Endothelial cell of umbilical vein (primary cell): ENCODE measurements around the gene NCF4. TPM values are rescaled to one million over a fixed set of nuclear protein-coding genes. Genes with fewer than 3 reads are reported as not detected.

Experiments used
- BruUV-seq: library from RNA; stranded (reverse); fragments of 400-500 nt; replicated peaks from 2 replicates; lab custom pipeline; 2021; lab: Mats Ljungman, UMichigan
- CTCF ChIA-PET: fragments of 300-600, 350-600 bp; sonication (Branson Sonifier 250); formaldehyde crosslinking; loops from one replicate; lab custom pipeline; 2021; ENCODE audit warnings: antibody characterized with exemption, inconsistent platforms; lab: Charles Lee
- POLR2A ChIA-PET: fragments of 300-600, 350-600 bp; sonication (Branson Sonifier 250); formaldehyde crosslinking; loops from one replicate; lab custom pipeline; 2021; ENCODE audit warnings: antibody characterized with exemption, inconsistent platforms; lab: Charles Lee
- DNase-seq: peaks from one replicate; pipeline ENCODE4 v3.0.0-alpha.2; 2011; ENCODE audit warnings: low read depth, low spot score
- FAIRE-seq: peaks from 2 replicates; lab custom pipeline; 2011; peaks lifted over from hg19 to GRCh38; lab: Jason Lieb, UNC
- H2AFZ ChIP-seq: 2 replicates; pipeline ENCODE4 v1.6.0; 2012; ENCODE audit warnings: low read depth, low read length, control low read depth, inconsistent platforms
- H3K27ac ChIP-seq: 2 replicates; pipeline ENCODE4 v1.5.1; 2011; ENCODE audit warnings: low read depth, mild to moderate bottlenecking, control low read depth, low read length, moderate library complexity; ENCODE audit not compliant: insufficient read depth
- H3K27me3 ChIP-seq, 2 experiments: 2 replicates each; pipeline versions ENCODE4 v1.6.0 to v1.6.1; 2011; ENCODE audit warnings: low read length in 2 of 2, mixed read lengths in 1 of 2; ENCODE audit not compliant: control insufficient read depth in 2 of 2, insufficient read depth in 2 of 2
- H3K36me3 ChIP-seq, 2 experiments: 2 replicates in 1 of 2; 3 replicates in 1 of 2; pipeline ENCODE4 v1.5.1; 2011; ENCODE audit warnings: low read length in 2 of 2, mild to moderate bottlenecking in 1 of 2, moderate library complexity in 1 of 2; ENCODE audit not compliant: control insufficient read depth in 2 of 2, insufficient read depth in 2 of 2; ENCODE audit errors: extremely low read depth in 1 of 2
- H3K4me1 ChIP-seq: 3 replicates; pipeline ENCODE4 v1.5.1; 2011; ENCODE audit warnings: mild to moderate bottlenecking, low read length; ENCODE audit not compliant: control insufficient read depth, insufficient read depth; ENCODE audit errors: extremely low read depth
- H3K4me2 ChIP-seq: 2 replicates; pipeline ENCODE4 v1.6.1; 2011; ENCODE audit warnings: low read length, control low read depth, mixed read lengths; ENCODE audit not compliant: insufficient read depth
- H3K4me3 ChIP-seq, 3 experiments: fragments of 200-600 bp in 1 of 3; sonication (generic), shearing (Covaris generic) in 1 of 3; replicated peaks in 1 of 3; 2 replicates each; pipeline ENCODE4 v1.5.1; 2011 to 2016; ENCODE audit warnings: control low read depth in 3 of 3, low read length in 3 of 3, mild to moderate bottlenecking in 2 of 3, inconsistent platforms in 1 of 3, low read depth in 1 of 3, moderate library complexity in 1 of 3; ENCODE audit not compliant: insufficient read depth in 1 of 3
- H3K79me2 ChIP-seq: 2 replicates; pipeline ENCODE4 v1.6.0; 2012; ENCODE audit warnings: low read length, inconsistent platforms; ENCODE audit not compliant: control insufficient read depth, insufficient read depth
- H3K9ac ChIP-seq: replicated peaks from 2 replicates; pipeline ENCODE3; 2011; ENCODE audit warnings: low read length, control low read depth; ENCODE audit not compliant: insufficient read depth; ENCODE audit errors: extremely low read depth
- H3K9me1 ChIP-seq: replicated peaks from 3 replicates; pipeline ENCODE4 v1.6.0; 2011; ENCODE audit warnings: mild to moderate bottlenecking, low read length; ENCODE audit not compliant: control insufficient read depth, insufficient read depth; ENCODE audit errors: extremely low read depth
- H3K9me3 ChIP-seq: replicated peaks from 2 replicates; pipeline ENCODE4 v1.5.1; 2012; ENCODE audit warnings: low read length, inconsistent platforms; ENCODE audit not compliant: control insufficient read depth, insufficient read depth
- H4K20me1 ChIP-seq: replicated peaks from 2 replicates; pipeline ENCODE3; 2011; ENCODE audit warnings: mild to moderate bottlenecking, low read length; ENCODE audit not compliant: control insufficient read depth, insufficient read depth; ENCODE audit errors: extremely low read depth
- CTCF ChIP-seq, 2 donors: IDR thresholded peaks; 1 replicate in 1 of 2; 2 replicates in 1 of 2; pipeline ENCODE4 v1.5.1; 2011; ENCODE audit warnings: low read length in 2 of 2, mild to moderate bottlenecking in 2 of 2, moderate library complexity in 2 of 2, control low read depth in 1 of 2, inconsistent platforms in 1 of 2, low read depth in 1 of 2; ENCODE audit not compliant: insufficient read depth in 1 of 2; ENCODE audit errors: extremely low read depth in 1 of 2
- EZH2 ChIP-seq: IDR thresholded peaks from 2 replicates; pipeline ENCODE4 v1.6.1; 2012; ENCODE audit warnings: borderline replicate concordance, low read depth, mild to moderate bottlenecking, moderate library complexity, low read length, inconsistent platforms; ENCODE audit not compliant: severe bottlenecking
- FOS ChIP-seq: IDR thresholded peaks from 2 replicates; pipeline ENCODE4 v1.6.1; 2011; ENCODE audit warnings: mild to moderate bottlenecking, low read length, moderate library complexity, borderline replicate concordance; ENCODE audit not compliant: insufficient read depth
- GATA2 ChIP-seq: IDR thresholded peaks from 2 replicates; pipeline ENCODE4 v1.7.0; 2011; ENCODE audit warnings: low read depth, mild to moderate bottlenecking, moderate library complexity, mixed read lengths, low read length; ENCODE audit not compliant: insufficient read length, insufficient read depth
- JUN ChIP-seq: IDR thresholded peaks from 2 replicates; pipeline ENCODE4 v1.6.1; 2011; ENCODE audit warnings: borderline replicate concordance, low read depth; ENCODE audit not compliant: insufficient read length, insufficient read depth
- MAX ChIP-seq: IDR thresholded peaks from 2 replicates; pipeline ENCODE4 v1.6.1; 2011; ENCODE audit not compliant: insufficient read depth, insufficient read length
- MYC ChIP-seq: IDR thresholded peaks from one replicate; pipeline ENCODE4 v1.6.1; 2011; ENCODE audit warnings: mild to moderate bottlenecking, low read depth, low read length
- POLR2A ChIP-seq: IDR thresholded peaks from 2 replicates; pipeline ENCODE4 v1.6.1; 2012; ENCODE audit warnings: low read depth, mild to moderate bottlenecking, control low read depth, low read length
- POLR2AphosphoS5 ChIP-seq: IDR thresholded peaks from 2 replicates; pipeline ENCODE4 v1.6.1; 2012; ENCODE audit warnings: low read depth, mild to moderate bottlenecking, control low read depth, low read length, moderate library complexity; ENCODE audit not compliant: insufficient read depth
- dilution Hi-C: fragments of 300-500 bp; cut with MboI; formaldehyde crosslinking; loops from one replicate; pipeline ENCODE4 v1.15.0; 2019; ENCODE audit warnings: low sequenced_read_pairs; ENCODE audit not compliant: extremely low pct_ligation_motif_present
- intact Hi-C: fragments of 100-400 bp; cut with micrococcal nuclease; formaldehyde crosslinking; loops from one replicate; pipeline ENCODE4 v1.10.0; 2022
- polyA plus RNA-seq, 4 experiments: library from polyadenylated mRNA; depleted of rRNA in 3 of 4; stranded (reverse) in 3 of 4; unstranded in 1 of 4; fragments of >200 nt; gene quantifications; 2 replicates each; pipeline versions ENCODE4 v1.2.1 to v1.2.3, GENCODE V29; 2011 to 2012; ENCODE audit warnings: missing spikeins in 1 of 4
- total RNA-seq: library from RNA; stranded (reverse); gene quantifications from 2 replicates; pipeline ENCODE4 v1.2.3, GENCODE V29; 2021

Gene NCF4
- total and polyA plus RNA-seq, 2 donors (not counting 3 experiments of a cell fraction or from before 2014, with no cell fraction given), result 0.07 TPM; not detected in 1

GRCh38 chr22:36893262-36893661, 32.5 kb downstream of the NCF4 start:
- ChIA-PET CTCF (interaction anchor here (1.2 to 1.7 kb wide), 3 partner anchors 9 to 60 kb away, joined by 3 to 4 read pairs (median 4); no protein-coding TSS in a partner anchor), POLR2A (no interaction called here)
- dilution Hi-C loops, result no loop called here
- FAIRE-seq (peak; percentile 24), DNase-seq (no peak)
- no TSS peak for BruUV-seq
- H3K27me3 ChIP-seq, result peaks cover 0 to 4% of the 10 kb centered on the region in 2 experiments
- TF ChIP-seq POLR2AphosphoS5, result no peak
- TF ChIP-seq JUN, result no peak
- no peak for TF ChIP-seq POLR2A
- no peak for TF ChIP-seq EZH2
- TF ChIP-seq FOS, result no peak
- no peak for TF ChIP-seq MAX
- no peak for TF ChIP-seq CTCF (IDR thresholded peaks at IDR 0.05; ENCODE audit: extremely low read depth in 1 of 2, insufficient read depth in 1 of 2, low read depth in 1 of 2, low read length in 2 of 2)
- TF ChIP-seq GATA2, result no peak
- no peak for TF ChIP-seq MYC
- H3K4me1 ChIP-seq, result peaks cover 8% of the 10 kb centered on the region
- H3K4me3 ChIP-seq, result no peak overlapping the region
- no peak overlapping the region for H3K9ac ChIP-seq
- no peak overlapping the region for H3K4me2 ChIP-seq
- H3K9me3 ChIP-seq, result no peaks in the 10 kb centered on the region
- H3K27ac ChIP-seq, result no peak overlapping the region
- H3K9me1 ChIP-seq, result no peaks in the 10 kb centered on the region
- no peaks in the 10 kb centered on the region for H3K79me2 ChIP-seq
- H2AFZ ChIP-seq, result no peak overlapping the region
- no peaks in the 10 kb centered on the region for H4K20me1 ChIP-seq
- intact Hi-C loops, result no loop called here
- no peaks in the 10 kb centered on the region for H3K36me3 ChIP-seq
